ENCODE data around the gene TMEM26.

TMEM26 gene

GRCh38 chr10:61452655-61453641, at the start of gene TMEM26:
Gene TMEM26, minus strand, starts transcription at chr10:61453381. Its CDS starts 300 bp downstream, at chr10:61453081.
- no peak for DNase-seq

- DNase-seq: no peak
Observed at GRCh38 chr10:61500460-61500859, 47.3 kb upstream of the TMEM26 start.

GRCh38 chr10:61492364-61492995, 39.3 kb upstream of the TMEM26 start:
- DNase-seq: no peak

DNA sequence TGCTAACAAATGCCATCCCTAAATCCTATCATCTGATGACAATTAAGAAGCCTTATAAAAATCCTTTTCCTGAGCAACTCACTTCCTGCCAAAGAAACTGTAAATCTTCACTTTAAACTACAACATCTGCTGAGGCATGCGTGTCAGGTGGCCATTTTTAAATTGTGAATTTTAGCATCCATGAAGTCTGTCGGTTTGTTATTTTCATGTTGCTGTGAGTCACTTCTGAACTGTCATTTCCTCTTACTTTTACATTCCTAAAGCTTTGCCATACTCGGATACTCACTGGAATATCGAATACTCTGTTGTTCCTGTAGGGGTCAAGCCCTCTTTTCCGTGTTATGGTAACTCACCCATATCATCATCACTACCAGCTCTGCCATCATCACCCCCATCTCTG, 34.3 kb upstream of the TMEM26 start:
- no peak for DNase-seq

DNA sequence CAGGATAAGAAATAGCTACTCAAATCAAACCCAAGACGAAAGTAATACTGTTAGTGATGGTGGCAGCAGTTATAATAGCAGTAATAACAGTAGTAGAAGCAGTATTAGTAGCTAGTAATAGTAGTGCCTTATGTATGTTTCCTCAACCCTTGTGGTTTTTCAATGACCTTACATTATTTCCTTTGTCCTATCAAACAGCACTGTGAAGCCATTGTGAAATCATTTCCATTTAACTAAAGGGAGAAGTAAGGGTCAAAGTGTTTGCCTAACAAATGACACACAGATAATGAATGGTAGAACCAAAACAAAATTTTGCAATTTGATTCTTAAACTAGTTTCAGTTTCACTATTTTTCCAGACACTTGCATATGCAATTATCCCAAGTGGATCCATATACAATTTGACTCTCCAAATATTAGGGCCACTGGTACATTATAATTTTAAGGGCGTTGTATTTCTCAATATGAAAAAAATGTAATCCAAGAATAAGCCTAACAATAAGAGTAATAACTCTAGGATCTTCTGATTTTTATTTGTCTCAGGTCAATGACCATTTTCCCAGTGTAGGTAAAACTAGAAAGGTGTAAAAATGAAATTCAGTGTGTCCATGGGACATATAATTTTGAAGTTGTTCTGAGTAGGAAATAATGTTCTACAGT, 33.7 kb upstream of the TMEM26 start:
- DNase-seq: no peak

DNA sequence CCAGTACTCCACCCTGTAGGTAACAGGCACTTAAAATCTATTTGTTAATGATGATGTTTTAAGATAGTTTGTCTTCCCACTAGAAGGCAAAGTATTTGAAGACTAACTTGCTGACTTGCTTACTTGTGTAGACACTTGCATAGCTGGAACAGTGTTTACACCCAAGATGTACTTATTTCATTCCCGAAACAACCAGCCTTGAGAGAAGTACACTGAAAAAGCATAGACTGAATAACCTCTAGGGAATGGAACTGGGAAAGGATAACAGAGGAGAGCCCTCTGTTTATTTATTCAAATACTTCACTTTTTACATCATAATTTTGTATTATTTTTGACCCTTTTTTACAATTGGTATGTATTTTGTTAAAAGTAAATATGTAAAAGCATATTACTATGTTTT, 33.1 kb upstream of the TMEM26 start:
- no peak for DNase-seq

DNA sequence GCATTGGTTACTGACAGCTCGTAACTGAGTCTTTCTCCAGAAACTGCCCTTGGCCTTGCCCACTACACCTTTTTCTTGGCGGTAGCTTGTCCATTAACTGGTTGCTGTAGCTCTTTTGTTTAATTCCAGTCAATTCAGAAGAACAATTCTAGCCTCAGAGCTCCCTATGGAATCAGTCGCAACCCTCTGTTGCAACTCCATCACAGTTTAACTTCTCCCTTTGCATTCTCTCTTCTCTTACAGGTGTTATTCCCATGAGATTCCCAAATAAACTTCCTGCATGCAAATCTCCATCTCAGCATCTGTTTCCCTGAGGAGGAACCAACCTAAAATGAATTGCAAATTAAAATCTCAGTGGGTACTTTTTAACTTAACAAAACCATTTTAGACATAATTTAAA, 28.4 kb upstream of the TMEM26 start:
- no peak for DNase-seq

DNA sequence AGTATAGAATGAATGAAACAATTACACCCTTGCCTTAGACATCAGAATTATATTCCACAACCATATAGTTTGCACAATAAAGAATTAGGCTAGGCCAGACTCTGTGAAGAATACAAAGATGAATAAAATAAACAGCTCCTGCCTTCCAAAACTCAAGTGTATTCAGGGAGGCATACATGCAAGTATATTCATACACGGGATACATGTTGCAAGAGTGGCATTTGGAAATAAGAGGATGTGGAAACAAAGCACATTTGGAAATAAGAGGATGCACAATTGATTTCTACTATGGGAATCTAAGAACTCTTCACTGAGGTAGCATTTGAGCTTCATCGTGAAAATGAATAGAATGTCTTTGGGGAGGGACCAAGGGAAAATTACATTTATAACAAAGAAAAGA, 27.0 kb upstream of the TMEM26 start:
- DNase-seq: no peak

GRCh38 chr10:61478621-61479312, 25.6 kb upstream of the TMEM26 start:
- no peak for DNase-seq

DNA sequence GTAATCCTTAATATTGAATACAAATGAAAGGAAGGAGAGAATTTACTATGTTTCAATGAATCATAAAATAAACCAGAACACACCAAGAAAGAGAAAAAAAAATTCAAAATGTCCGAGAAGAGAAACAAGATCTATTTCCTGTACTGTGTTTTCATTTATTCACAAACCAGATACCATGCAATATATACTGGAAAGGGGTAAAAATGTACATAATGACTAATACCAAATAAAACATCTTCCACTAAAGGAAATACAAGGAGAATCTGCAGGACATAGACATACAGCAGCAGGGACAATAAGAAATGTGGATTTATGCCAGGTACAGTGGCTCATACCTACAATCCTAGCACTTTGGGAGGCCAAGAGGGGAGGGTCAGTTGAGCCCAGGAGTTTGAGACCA, 24.3 kb upstream of the TMEM26 start:
- DNase-seq: no peak

DNA sequence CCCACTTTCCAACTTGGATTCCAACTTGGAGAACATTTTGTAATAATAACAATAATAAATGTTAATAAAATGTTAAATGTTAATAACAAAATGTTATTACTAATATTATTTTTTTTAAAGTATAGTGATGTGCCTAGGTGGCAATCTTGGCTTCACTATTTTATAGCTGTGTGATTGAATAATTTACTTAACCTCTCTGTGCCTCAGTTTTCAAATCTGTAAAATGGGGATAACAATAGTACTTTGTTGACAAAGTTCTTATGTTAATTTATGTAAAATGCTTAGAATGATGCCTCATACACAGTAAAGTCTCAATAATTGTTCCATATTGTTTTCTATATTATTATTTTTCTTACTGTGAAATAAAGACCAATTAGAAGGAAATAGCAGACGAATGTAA, 23.3 kb upstream of the TMEM26 start:
- DNase-seq: no peak

DNA sequence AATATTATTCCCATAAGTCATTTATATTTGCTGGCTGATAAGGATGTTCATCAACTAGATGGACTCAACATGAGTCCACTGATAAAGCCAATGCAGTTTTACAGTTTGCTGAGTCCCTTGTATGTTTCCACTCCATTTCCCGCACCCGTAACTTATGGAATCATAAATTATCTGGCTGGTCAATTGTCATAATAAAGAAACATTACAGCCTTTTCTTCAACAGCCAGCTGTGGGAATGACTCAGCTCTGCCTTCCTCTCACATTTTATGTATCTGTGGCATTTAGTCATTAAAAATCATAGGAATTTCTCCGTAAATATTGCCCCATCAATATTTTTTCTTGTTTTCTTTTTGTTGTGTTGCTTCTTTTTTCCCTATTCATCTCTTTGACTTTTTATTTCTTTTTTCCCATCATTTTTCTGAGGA, 22.3 kb upstream of the TMEM26 start:
- DNase-seq: no peak

DNA sequence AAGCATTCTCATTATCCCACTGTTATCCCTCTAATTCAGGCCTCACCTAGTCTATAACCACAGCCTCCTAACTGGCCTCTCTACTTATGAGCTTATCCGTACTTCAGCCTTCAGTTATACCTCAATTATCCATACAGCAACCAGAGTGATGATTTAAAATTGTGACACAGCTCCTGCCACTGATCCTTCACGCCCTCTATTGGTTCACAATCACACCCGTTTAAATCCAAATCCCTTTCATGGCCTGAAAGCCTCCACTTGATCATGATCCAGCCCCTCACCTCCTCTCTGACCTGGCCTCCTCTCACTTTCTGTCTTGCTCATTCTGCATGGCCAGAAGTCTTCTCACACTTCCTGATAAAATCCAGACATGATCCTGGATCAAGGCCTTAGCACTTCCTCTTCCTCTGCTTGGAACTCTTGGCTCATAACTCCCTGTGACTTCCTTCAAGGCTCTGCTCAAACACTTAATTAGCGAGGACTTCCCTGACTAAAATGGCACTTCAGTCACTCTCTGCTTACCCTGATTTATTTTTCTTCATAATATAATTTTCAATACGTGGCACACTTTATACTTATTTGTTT, 19.0 kb upstream of the TMEM26 start:
- DNase-seq: no peak

DNA sequence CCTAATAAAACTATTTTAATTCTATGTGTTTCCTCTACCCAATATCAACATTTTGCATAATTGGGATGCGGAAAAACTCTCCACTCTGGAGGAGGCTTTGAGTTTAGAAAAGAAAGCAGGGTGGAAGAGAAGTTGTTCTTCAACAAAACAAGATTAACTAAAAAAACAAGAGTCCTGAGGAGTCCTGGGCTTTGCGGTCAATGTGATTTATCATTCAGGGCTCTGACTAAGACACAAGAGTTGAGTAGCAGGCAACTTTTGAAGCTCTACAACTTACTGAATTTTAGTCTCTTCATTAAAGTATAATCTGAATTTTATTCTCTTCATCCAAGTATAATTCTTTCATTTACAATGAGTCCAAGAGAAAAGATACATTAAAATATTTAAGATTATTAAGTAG, 18.3 kb upstream of the TMEM26 start:
- no peak for DNase-seq

DNA sequence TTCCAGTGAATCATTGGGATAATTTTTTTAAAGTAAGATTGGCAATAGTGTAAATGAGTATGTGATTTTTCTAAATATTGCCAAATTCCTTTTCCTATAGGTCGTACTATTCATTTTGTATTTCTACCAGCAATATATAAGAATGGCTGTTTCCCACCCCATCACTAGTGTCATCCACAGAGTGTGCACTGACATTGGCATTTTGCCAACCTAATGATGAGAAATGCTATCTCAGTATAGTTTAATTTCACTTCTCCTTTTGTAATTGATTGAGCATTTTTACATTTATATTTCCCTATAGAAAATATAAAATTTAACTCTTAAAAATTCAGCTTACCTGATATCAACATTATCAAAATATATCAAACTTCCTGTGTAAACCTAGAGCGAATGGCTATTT, 17.6 kb upstream of the TMEM26 start:
- no peak for DNase-seq

DNA sequence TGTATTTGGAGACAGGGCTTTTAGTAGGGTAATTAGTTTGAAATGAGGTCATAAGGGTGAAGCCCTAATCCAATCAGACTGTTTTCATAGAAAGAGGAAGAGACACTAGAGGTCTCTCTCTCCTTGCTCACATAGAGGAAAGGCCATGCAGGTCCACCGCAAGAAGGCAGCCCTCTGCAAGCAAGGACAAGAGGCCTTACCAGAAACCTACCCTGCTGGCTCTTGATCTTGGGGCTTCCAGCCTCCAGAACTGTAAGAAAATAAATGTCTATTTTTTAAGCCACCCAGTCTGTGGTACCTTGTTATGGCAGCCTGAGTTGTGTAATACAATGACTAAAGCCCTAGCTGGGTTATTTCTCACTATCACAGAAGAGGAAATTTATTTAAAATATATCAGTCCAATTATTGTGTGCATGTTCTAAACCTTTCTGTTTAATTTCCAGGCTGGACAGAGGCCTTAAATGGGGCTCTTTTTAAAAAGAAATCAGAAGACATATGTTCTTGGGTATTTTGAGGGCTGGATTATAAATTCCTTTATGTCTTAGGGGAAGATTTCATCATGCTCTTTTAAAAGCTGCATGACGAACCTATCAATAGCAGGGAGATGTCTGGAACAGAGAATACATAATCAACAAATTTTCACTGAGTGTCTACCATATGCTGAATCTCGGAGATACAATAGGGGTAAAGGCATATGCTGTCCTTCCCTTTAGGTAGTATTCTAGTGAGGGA, 12.9 kb upstream of the TMEM26 start:
- no peak for DNase-seq

DNA sequence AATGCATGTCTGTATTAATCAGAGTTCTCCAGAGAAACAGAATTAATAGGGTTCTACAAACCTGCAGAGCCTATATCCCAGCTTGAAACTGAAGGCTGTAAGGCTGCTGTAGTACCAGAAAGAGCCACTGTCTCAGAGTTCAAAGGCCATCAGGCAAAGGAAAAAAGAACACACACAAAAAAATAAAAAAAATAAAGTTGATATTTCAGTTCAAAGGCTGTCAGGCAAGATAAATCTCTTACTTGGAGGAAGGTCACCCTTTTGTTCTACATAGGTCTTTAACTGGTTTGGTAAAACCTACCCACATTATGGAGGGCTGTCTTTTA, 12.0 kb upstream of the TMEM26 start:
- no peak for DNase-seq

DNA sequence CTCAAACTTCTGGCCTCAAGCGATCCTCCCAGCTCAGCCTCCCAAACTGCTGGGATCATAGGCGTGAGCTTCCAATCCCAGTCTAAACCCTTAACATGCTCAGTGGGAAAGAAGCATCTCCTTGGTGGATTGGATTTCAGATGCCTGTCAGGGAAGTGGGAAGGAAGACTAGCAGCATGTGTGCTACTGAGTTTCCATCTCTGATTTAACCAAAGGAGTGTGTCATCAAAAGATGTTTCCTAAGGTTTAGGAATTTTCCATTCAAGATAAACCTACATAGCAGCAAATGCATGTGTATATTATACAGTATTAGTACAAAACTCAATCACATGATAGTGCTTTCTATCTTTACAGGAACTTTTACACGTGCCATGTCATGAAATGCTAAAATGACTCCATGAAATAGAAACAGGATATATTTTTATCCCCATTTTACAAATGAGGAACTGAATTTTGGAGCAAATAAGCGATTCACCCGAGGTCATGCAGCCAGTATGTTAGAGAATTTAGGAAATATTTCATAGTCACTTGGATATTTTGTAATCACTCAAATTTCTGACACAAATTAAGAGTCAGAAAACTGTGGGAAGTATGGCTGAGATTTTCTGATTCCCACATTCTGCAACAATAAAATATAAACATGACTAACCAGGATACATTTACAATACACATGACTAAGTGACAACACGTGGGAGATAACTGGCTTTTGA, 11.4 kb upstream of the TMEM26 start:
- no peak for DNase-seq

GRCh38 chr10:61463035-61463909, 10.1 kb upstream of the TMEM26 start:
- DNase-seq: no peak

DNA sequence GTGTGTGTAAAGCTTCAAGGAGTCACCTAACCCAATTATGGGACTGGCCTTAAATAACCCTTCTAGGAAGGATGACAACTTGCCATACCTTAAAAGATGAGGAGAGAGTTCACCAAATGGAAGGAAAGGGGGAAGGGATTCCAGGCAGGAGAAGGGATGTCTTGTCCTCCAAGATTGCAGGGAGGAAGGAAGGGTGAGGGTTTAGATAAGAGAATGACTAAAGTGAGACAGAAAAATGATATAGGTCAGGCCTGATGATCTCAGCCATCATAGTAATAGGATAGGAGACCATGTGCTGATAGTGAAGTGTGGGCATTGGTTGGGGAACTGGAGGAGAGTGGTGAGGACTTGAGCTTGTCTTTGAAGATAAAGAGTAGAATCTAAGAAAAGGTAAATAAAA, 7.7 kb upstream of the TMEM26 start:
- DNase-seq: no peak
